ENCODE measurements around the gene MYDGF.

Gene MYDGF

DNA sequence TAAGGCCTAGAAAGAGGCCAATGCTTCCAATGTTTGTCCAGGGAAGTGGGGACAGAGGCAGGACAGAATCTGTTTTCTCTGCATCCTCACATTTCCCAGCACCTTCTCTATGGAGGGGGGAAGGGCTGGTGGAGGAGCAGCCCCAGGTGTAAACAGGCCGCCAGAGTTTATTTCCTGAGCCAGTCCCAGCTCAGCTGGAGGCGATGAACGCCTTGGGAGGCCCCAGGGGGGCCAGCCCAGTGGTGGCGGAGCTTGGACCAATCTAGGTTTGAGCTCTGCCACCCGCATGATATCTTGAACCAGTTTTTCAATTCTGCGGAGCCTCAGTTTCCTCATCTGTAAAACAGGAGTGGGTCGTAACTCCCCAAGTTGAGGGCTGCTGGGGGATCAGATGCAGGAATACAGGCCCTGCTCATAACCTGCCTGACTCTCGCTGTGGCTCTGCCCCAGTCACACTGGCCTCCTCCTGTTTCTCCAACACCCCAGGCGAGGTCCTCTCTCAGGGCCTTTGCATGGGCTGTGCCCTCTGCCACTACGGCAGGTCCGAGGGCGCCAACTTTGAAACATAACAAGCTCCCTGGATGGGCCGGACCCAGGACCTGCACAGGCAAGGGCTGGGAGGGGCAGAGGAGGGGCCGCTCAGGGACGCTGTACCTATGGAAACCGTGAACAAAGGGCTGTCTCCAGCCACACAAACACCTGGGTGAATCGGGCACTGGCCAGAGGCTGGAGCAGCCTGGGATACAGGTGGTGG, 29.7 kb downstream of the MYDGF start:
- no peak for DNase-seq

DNA sequence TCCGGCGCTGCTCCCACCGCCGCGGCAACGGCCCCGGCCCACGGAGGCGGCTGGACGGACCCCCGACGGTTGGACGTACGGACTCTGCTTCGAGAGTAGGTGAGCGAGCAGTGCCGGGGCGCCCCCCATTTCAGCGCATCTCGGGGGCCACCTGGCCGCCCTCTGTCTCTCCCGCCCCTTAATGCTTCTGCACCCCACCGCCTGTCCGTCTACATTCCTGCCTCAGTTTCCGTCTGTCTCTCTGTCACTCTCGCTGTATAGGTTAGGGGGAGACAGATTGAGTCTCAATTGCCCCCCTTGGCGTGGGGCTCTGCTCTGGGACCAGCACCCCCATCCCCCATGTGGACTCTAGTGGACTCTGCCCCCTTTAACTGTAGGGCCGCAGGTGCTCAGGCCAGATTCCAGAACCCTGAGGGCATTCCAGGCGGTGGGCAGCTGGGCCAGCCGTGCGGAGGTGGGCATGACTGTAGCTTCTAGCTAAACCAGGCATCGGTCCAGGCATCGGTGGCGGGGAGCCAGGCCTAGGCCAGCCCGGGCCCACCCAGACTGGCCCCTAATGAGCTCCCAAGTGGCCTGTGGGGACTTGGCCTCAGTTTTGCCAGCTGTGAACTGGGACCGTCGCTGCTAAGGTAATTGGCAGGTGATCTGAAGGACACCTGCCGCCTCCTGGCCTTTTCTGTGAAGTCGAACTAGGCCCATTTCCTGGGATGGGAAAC, 30.5 kb downstream of the MYDGF start:
- no peak for DNase-seq

DNA sequence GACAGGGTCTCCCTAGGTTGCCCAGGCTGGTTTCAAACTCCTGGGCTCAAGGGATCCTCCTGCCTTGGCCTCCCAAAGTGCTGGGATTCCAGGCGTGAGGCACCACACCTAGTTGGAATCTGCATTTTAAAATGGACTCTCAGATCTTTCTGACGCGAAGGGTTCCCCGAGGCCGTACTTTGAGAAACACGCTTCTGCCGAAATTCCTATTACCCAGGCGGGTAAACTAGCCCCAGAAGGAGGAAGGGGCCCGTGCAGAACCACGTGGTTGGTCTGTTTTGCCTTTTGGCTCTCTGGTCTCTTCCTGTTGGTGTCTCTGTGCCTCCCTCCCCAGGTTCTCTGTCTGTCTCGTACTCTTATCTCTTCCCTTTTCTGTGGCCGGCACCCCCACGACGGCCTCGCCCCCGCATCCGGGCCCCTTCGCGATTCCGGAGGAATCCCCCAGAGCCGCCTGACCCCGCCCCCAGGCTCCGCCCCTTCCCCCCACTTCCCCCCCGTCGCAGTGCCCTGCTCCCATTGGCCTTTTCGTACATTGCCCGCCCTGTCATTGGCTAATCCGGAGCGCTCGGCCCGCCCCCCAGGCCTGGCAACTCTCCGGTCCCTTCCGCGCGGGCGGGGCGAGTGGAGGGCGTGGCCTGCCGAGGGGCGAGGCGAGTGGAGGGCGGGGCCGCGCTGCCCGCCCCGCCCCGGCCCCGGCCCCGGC, 31.2 kb downstream of the MYDGF start, which contains the start of gene TNFAIP8L1:
Gene TNFAIP8L1 (plus strand): TSS at position 689 of the 703 bp plus-strand sequence. CDS start 12,354 bp downstream, outside the sequence.
- DNase-seq, result peak; percentile 92

- no peak for DNase-seq
Observed at GRCh38 chr19:4638317-4638716, 31.8 kb downstream of the MYDGF start.

DNA sequence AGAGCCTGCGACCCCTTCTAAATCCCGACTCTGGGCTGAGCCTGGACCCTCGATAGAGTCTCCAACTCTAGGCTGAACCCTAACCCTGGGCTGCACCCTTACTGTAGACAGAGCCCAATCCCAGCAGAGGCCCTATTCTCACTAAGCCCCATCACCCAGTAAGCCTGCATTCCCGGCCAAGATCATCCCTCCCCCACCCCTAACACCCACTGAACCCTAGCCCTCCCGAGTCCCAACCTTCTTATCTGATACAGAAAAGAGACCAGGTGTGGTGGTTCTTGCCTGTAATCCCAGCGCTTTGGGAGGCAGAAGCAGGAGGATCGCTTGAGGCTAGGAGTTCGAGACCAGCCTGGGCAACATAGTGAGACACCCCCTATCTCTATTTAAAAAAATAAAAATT, 33.4 kb downstream of the MYDGF start:
- no peak for DNase-seq

DNA sequence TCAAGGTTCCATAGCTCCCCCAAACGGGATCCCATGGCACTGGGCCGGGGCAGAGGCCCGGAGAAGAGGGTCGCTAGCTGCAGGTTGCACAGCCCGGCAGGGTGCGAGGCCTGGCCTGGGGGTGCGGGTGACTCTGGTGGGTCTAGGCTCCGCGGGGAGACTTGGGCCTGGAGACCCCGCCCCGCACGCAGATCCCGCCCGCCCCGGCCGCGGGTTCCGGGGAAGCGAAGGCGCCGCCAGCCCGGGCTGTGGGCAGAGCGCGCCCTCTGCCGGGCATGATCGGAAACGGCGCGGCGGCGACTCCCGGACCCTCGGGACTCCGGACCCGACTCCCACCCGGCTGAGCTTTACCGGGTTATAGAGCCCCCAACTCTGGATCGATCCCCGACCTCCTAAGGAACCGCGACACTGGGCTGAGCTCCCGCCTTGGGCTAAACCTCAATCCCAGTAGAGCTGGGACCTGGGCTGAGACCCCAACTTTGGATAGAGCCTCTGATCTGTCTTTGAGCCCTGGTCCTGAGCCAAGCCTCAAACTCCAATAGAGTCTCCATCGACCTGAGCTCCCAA, 33.9 kb downstream of the MYDGF start:
- peak; percentile 39 for DNase-seq

GRCh38 chr19:4635754-4636116, 34.4 kb downstream of the MYDGF start:
- DNase-seq, result no peak

GRCh38 chr19:4633140-4633967, 36.8 kb downstream of the MYDGF start:
- DNase-seq, result peak; percentile 18

DNA sequence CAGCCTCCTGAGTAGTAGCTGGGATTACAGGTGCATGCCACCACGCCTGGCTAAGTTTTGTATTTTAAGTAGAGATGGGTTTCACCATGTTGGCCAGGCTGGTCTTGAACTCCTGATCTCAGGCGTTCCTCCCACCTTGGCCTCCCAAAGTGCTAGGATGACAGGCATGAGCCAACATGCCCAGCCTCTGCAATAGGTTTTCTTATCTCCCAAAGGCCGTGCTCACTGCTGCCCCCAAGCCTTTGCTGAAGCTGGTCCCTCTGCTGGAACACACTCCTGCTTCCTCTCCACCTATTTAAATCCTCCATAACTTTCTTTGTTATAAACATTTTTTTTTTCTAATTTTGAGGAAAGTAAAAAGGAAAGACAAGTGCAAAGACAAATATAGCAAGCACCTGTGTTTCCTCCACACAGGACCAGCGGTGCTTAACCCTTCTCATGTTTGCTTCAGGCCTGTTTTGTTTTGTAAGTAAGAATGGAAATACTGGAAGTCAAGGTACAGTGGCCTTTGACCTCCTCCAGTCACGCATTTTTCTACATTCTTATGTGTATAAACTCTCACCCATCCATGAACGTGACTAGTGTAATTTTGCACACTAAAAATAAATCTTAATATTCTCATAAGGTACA, 45.3 kb downstream of the MYDGF start:
- DNase-seq, result no peak

DNA sequence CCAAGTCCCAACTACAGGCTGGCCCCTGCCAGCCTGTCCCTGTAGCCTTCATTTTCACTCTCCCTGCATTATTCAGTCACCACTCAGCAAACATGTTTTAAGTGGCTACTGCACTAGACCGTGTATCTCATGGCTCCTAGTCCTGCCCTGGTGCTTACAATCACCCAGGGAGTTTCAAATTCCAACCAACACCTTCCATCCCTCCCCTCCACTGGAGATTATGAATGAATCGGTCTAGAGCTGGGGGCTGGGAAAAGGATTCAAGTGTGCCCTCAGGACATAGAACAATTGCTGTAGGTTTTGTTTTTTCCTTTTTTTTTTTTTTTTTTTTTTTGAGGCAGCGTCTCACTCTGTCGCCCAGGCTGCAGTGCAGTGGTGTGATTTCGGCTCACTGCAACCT, 45.8 kb downstream of the MYDGF start:
- no peak for DNase-seq

GRCh38 chr19:4622695-4623421, 47.3 kb downstream of the MYDGF start:
- DNase-seq, result no peak

DNA sequence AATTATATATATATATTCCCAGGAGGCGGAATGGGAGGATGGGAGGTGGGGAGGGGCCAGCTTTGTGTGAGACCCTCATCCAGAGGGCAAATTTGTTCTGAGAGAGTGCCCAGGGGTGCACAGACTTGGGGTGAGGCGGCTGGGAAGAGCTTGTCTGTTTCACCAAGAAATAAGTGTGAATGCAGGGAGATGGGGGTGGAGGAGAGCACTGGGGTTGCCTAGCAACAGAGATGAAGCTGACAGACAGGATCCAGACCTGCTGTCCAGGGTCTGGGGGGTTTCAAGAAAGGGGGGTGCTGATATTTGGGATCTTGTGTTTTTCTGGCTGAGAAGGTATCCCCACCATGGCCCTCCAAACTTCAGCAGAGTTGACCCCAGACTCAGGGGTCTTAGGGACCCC, 49.5 kb downstream of the MYDGF start:
- no peak for DNase-seq

GRCh38 chr19:4619668-4620294, 50.4 kb downstream of the MYDGF start:
- no peak for DNase-seq

GRCh38 chr19:4618019-4618418, 52.1 kb downstream of the MYDGF start:
- DNase-seq, result no peak

- no peak for DNase-seq
Observed at GRCh38 chr19:4613254-4613751, 56.8 kb downstream of the MYDGF start.

DNA sequence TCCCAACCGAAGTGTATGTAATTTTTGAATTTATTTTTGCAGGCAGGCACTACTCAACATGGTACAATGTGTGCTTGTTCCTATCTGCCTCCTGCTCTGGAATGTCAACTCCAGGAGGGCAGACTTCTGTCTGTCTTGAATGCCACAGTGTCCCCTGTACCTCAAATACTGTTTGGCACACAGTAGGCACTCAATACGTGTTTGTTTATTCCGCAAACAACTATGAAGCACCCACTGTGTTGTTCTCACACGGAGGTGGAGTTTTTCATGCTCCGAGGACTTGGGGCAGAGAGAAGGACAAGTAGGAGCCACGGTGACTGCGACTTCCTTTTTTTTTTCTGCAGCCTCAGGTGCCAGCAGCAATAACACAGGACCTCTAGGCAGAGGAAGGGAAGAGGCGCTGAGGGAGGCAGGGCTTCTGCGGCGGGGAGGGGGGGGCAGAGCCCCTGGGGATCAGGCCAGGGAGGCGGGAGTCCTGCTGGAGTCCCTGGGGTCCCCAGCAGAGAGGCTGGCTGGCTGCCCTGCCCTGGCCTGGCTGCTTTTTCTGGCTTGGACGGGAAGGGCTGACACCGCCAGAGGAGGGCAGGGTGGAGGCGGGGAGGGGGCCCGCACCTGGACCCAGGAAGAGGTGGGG, 60.1 kb downstream of the MYDGF start:
- no peak for DNase-seq
